Epithelial cell of esophagus (primary cell): ENCODE measurements around the gene LEFTY1.

Source experiments
- DNase-seq: peaks from one replicate; pipeline ENCODE4 v3.0.0; 2010; ENCODE audit warnings: low read depth
- H3K4me3 ChIP-seq: 2 replicates; pipeline ENCODE4 v1.5.1; 2011; ENCODE audit warnings: mild to moderate bottlenecking, low read length, control low read depth
- TF ChIP-seq, protein P1 (sequence below): IDR thresholded peaks from 2 replicates; pipeline ENCODE4 v1.5.1; 2011; ENCODE audit warnings: low read depth, mild to moderate bottlenecking, low read length, control low read depth, inconsistent platforms; ENCODE audit not compliant: insufficient read depth; ENCODE audit errors: missing control alignments

LEFTY1 gene

DNA sequence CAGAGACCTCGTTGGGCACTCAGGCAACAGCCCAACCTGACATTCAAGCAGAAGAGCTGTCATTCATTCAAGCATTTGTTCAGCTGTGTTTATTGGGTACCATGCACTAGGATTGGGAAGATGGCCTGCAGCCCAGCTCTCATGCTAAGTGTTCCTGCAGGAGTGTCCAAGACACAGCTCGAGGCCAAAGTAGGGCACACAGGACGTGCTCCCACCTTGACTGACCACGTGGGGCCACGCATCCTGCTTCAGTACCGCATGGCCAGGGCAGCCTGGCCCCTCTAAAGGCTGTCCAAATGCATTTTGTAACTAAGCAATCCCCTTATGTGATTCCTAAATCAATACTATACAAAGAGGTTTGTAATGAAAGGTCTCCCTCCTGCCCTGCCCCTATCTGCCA lies 25.4 kb upstream of the LEFTY1 start:
- H3K4me3 ChIP-seq = no peak overlapping the region
- TF ChIP-seq, protein P1, sequence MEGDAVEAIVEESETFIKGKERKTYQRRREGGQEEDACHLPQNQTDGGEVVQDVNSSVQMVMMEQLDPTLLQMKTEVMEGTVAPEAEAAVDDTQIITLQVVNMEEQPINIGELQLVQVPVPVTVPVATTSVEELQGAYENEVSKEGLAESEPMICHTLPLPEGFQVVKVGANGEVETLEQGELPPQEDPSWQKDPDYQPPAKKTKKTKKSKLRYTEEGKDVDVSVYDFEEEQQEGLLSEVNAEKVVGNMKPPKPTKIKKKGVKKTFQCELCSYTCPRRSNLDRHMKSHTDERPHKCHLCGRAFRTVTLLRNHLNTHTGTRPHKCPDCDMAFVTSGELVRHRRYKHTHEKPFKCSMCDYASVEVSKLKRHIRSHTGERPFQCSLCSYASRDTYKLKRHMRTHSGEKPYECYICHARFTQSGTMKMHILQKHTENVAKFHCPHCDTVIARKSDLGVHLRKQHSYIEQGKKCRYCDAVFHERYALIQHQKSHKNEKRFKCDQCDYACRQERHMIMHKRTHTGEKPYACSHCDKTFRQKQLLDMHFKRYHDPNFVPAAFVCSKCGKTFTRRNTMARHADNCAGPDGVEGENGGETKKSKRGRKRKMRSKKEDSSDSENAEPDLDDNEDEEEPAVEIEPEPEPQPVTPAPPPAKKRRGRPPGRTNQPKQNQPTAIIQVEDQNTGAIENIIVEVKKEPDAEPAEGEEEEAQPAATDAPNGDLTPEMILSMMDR = no peak
- DNase-seq = no peak

DNA sequence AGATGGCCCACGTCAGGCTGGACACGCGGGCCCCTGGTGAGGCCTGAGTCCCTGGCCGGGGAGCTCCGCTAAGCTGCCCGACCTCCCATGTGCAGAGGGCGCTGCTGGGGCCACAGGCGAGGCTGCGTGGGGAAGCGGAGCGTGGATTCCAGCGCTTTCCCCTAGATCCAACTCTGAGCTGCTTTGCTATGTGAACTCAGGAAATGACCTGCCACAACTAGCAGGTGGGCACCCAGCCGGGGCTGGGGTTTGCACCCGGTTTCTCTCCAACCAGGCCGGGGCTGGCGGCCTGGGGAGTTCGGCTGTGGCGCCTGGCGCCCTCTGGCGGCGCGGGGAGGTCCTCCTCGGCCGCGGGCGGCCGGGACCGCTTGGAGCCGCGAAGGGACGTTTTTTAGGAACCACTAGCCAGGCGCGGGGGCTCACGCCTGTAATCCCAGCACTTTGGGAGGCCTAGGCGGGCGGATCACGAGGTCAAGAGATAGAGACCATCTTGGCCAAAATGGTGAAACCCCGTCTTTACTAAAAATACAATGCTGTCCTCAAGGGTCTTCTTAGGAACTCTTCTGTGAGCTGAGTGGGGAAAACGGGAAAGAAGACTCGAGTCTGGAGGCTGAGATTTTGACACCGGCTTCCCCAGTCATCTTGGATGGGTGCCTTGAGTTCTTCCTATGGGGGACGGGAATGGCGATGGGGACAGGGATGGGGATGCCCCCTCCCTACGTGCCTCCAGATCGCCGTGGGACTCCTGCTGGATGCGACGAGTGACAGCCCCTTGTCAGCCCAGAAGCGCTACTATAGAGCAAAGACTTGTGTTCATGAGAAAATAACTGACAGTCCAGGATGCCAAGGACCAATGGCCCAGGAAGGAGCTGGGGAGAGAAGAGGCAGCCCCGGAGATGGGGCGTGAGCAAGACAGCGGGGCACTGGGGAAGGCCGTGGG lies 22.5 kb upstream of the LEFTY1 start:
- H3K4me3 ChIP-seq = no peak overlapping the region
- peak; percentile 41 for DNase-seq

DNA sequence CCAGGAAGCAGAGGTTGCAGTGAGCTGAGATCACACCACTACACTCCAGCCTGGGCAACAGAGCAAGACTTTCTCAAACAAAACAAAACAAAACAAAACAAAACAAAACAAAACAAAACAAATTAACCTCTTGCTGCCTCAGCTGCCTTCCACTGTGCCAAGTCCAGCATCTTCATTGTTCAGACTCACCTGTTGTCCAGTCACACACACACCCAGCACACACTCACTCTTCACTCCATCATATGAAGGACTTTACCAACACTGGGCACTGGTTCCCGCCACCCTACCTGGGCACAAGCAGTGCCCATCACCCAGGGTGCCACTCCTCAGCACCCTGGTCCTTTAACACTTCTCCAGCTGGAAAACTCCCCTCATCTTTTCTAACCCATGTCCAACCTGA lies 20.5 kb upstream of the LEFTY1 start:
- no peak for DNase-seq
- H3K4me3 ChIP-seq = no peak overlapping the region
- TF ChIP-seq, protein P1 = no peak

More for the DNA sequence above, 22.5 kb upstream of the LEFTY1 start:
- TF ChIP-seq, protein P1 = peak; percentile 48

DNA sequence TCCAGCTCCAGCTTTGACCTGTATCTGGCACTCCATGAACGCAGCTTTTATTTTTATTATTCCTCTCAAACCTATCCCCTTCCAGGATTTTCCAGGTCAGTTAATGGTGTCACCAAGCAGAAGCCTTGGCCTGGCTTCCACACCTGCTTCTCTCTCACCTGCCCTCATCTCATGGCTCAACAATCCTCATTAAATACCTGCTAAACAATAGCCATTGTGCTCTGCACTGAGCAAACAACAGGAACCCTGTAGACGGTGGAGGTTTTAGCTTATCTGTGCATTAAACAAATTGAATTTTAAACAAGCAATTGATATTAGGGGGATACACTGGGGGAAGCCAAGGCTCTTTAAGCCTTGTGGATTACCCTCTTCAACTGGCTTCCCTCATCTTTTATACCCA lies 19.8 kb upstream of the LEFTY1 start:
- TF ChIP-seq, protein P1 = no peak

DNA sequence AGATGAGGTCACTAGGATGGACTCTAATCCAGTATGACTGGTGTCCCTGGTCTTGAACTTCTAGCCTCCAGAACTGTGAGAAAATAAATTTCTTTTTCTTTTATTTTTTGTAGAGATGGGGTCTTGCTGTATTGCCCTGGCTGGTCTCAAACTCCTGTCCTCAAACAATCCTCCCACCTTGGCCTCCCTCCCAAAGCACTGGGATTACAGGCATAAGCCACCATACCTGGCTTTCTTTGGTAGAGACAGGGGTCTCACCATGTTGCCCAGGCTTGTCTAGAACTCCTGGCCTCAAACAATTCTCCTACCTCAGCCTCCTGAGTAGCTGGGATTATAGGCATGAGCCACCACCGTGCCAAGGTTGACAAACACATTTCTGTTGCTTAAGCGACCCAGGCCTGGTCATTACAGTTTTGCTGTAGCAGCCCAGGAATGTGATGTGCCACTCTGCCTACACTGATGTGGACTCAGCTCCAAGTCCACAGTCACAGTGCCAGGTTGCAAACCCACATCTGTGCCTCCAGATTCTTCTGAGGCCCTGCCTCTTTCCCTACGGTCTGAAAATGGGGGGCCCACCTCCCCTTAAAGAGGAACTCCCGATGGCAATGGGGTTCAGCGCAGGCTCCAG lies 19.2 kb upstream of the LEFTY1 start:
- H3K4me3 ChIP-seq = no peak overlapping the region
- TF ChIP-seq, protein P1 = no peak
- DNase-seq = no peak

More for the DNA sequence above, 19.8 kb upstream of the LEFTY1 start:
- H3K4me3 ChIP-seq = no peak overlapping the region
- DNase-seq = no peak

DNA sequence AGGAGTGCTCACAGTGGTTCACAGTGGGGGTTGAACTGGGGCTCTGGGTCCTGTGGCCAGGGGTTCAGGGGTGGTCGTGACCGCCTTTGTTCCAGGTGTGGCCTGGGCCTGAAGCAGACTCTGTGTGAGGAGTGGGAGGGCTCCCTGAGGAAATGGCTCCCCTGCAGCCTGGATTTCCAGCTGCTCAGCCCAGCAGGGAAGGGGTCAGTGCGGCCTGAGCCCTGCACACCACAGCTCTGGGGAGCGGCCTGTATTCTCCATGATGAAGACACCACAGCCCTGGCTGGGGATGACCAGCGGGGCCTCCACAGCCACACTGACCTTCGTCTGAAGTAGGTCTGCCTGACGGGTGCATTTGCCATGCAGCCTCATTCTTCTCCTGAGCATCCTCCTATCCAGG lies 18.4 kb upstream of the LEFTY1 start:
- TF ChIP-seq, protein P1 = no peak
- no peak for DNase-seq
- no peak overlapping the region for H3K4me3 ChIP-seq

DNA sequence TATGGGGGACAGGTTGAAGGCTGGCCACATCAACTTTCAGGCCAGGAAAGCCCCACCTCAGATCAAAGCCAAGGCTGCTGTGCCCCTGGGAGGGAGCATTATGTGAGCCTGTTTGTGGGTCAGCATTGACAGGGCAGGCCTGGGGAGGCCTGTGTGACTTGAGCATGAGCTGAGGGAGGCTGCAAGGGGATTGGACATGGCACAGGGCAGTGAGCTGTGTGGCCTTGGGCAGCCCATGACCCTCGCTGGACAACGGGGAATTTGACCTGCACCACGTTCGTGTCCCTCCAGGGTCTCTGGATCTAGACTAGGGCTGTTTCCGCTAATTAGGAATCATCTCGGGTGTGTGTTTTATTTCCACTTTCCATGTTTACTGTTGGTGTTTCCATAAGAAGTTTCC lies 17.5 kb upstream of the LEFTY1 start:
- TF ChIP-seq, protein P1 = no peak
- no peak for DNase-seq
- no peak overlapping the region for H3K4me3 ChIP-seq
